ENCODE measurements around the gene TMEM43.
"Not testable (repeated sequence)": the region's sequence is repeated elsewhere in the genome, so short reads cannot be mapped to it uniquely, and the experiment has no call there.

The TMEM43 gene
- 60.5 to 88.1 (median 75.2) reads per million in 4 donors for total RNA-seq

DNA sequence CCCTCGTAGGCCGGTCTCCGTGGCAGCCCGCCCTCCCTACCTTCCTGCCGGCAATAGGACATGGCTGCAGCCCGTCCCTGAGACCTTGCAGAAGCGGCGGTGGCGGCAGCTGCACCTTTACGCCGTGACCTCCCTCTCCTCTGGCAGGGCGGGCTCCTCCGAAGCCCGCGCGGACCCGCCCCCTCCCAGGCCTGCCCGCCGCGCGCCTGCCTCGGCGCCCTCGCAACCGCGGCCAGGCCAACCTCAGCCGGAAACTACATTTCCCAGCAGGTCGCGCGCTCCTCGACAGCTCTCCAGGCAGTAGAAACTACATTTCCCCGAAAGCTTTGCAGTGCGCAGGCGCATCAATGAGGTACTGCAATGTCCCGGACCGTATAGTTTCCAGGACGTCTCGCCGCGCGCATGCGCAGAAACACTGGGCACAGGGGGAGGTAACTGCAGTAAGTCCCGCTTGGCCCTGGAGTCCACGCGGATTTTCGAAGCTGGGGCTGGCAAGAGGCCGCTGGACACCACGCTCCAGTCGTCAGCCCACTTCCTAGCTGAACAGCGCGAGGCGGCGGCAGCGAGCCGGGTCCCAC is at the start of gene TMEM43, which contains the start of gene CHCHD4:
Gene TMEM43, plus strand, starts transcription at position 438 of the 578 bp plus-strand sequence. CDS start 142 bp downstream, outside the sequence.
Gene CHCHD4, minus strand, starts transcription at position 256 of the 578 bp plus-strand sequence. Its CDS starts 194 bp downstream, at position 62.
- peak; percentile 98 to 99 (median 98) for DNase-seq

GRCh38 chr3:14075233-14075632 is 49.6 kb upstream of the TMEM43 start:
- DNase-seq: not testable (repeated sequence)

DNA sequence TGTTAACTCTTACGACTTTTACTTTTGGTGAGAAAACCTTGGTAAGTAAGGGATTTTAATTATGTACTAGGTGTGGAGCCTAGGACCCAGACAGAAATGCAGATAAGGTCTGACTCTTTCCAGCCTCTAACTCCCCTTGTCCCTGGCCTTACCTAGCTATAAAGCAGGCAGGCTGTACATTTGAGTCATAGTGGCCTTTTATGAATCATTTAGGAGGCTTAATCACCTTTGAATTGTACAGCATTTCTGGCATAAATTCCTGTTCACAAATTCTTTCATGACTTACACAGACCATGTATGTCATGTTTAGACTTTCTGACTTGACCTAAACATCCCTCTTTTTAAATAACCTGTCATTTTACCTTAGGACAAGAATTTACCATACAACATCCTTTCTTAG is 47.5 kb upstream of the TMEM43 start:
- no peak for DNase-seq

DNA sequence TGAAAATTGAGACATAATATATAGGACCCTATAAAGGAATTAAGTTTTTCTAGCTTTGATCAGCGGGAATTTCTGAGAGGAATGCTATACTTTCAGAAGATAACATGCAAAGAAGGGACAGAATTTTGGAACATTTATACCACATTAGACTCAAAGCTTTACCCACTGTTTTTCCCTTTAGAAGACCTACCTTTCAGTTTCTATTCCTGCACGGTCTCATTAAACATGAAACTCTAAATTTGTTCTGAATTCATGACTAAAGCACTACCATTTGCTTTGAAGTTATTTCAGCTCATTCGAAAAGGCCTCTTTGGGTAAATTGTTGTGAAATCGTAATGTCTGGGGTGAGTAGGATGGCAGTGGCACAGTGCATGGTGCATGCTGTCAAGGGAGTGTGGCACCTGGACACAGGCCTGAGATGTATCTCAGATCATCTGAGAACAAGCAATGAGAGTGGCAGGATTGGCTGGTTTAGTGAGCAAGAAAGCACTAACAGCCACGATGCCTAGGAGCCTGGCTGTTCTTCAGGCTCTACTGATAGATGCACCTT is 42.7 kb upstream of the TMEM43 start:
- DNase-seq: peak in 1 of 5 donors; percentile 16

GRCh38 chr3:14087461-14087860 is 37.4 kb upstream of the TMEM43 start:
- not testable (repeated sequence) for DNase-seq

DNA sequence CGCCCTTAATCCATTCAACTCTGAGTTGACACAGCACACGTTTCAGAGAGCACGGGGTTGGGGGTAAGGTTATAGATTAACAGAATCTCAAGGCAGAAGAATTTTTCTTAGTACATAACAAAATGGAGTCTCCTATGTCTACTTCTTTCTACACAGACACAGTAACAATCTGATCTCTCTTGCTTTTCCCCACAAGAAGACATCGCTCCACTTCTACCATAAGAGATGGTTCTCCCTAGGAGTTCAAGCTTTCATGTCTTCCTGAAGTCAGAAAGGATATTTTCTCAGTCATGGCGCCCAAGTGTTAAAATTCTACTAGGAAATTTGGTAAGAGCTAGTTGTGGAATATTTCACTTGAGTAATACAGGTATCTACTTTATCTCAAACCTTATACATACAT is 32.9 kb upstream of the TMEM43 start:
- not testable (repeated sequence) for DNase-seq

DNA sequence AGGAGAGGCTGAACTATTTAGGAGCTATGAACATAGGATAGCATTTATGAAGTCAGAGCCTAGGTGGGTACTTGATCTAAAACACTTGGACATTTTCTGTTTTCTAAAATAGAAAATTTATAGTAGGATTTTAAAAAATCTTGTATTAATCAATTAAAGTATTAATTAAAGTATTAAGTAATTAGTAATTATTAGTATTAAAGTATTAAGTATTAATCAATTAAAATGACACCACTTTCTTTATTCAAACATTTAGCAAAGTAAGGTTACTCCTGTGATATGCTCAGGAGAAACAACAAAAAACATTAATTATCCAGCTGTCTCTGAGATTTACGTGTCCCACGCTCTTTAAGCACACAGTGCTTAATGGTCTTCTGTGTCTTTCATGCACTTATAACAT is 32.4 kb upstream of the TMEM43 start:
- no peak for DNase-seq

DNA sequence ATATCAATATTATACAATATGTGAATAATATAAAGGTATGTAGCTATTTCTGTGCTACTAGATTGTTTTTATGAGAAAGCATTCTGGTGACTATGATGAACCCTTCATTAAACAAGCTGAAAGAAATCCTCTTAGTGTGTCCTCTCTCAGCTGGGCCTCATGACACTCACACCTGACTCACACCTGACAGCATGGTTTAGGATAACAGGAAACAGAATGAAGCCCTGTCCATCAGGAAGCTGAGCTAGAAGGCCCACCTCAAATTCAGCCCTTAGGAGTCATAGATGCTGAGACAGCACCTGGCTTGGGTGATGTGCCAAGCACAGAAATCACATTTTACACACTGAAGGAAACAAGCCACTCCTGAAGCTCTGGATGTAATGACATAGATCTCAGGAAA is 31.0 kb upstream of the TMEM43 start:
- no peak for DNase-seq

GRCh38 chr3:14096742-14097141 is 28.1 kb upstream of the TMEM43 start:
- no peak for DNase-seq

- DNase-seq: no peak
Measured at GRCh38 chr3:14097616-14098391, 27.0 kb upstream of the TMEM43 start.

DNA sequence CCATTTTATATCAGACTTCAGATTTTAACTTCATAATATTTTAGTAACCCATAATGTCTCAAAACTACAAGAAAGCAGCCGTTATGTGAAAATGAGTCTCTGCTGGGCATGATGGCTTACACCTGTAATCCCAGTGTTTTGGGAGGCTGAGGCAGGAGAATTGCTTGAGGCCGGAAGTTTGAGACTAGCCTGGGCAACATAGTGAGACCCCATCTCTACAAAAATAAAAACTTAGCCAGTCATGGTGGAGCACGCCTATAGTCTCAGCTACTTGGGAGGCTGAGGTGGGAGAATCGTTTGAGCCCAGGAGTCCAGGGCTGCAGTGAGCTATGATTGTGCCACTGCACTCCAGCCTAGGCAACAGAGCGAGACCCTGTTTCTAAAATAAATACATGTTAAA is 15.0 kb upstream of the TMEM43 start:
- not testable (repeated sequence) for DNase-seq

- DNase-seq: no peak
Measured at GRCh38 chr3:14110699-14111098, 14.2 kb upstream of the TMEM43 start.

DNA sequence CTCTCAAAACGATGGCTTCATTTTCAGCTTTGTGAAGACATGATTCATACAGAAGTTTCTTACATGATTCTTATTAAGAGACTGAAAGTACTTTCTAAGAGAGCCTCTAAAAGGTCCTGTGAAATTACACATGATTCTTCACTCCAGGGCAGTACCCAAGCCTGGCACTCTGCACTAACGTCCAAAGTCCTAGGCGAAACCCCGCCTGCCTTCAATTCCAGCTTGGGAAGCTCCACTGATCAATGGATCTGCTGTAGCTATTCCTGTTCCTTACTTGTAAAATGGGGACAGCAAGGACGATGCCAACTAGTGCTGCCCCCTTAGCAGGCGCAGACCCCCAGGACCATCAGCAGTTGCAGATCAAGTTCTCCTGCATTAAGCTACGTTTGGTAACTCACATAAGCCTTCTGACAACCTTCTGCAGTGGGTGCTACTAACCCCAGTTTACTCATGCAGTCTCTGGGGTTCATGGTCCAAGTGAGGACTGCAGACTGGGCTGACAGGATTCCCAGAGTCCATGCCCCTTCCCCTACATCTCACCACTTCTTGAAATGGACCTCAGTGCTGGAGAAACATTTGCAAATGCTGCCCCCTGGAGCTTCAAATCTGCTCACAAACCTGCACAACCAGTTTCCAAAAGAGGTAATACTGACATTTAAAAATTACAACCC is 10.8 kb upstream of the TMEM43 start:
- no peak for DNase-seq

- DNase-seq: no peak
Measured at GRCh38 chr3:14117468-14118399, 7.1 kb upstream of the TMEM43 start.

DNA sequence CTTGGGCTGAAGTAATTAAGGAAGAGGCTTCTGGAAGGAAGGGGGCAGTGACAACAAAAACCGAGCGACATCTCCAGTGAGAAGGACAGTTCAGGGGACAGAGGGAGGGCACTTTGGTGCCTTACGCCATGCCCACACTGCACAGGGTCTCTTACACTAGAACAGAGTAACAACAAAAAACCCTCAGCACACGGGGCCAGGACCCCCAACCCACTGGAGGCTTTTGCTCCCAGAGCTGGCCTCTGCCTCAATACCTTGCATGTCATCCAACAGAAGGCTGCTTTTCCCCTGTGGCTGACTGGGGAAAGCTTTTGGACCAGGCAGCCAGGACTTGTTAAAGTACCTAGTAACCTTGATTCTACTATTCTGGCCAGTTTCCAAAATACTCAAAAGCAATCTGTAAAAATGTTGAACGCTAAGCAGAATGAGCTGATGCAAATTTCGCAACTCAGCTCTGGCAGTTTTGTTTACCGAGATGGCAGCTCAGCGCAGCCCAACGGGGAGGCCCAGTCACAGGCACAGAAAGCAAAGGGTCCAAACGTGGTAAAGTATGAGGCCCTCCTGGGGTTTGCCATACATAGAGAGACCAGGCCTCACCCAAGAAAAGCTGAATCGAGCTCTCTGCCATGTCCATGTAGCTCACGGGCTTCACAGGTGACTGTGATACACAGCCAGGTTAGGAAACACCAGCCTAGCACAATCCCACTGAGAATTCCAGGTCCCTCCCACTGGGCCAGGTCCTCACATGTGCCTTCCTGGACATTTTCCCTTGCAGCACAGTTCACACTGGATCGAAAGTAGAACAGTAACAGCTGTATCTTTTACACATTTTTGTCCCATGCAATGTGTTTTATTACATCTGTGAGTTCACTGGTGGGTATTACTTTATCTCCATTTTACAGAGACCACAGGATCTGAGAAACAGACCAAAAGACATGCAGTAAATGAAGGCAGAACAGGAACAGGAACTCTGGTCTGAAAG is 6.2 kb upstream of the TMEM43 start:
- DNase-seq: no peak

DNA sequence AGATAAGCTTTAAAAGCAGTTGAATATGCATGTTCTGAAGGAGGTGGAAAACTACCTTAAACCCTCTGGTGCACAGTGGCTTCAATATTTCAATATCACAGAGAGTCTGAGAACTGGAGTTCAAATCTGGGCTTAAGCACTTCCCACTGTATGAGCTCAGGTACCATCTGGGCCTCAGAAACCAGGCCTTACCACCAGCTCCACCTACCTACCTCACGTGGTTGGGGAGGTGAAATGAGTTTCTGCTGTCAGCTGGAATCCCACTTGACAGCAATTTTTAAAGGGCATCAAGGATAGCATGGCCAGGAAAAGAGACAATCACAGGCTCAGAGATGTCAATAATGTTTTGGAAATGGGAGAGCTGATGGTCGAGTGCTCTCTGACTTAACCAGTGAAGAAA is 5.2 kb upstream of the TMEM43 start:
- no peak for DNase-seq

GRCh38 chr3:14120111-14120920 is 4.5 kb upstream of the TMEM43 start:
- DNase-seq: no peak

DNA sequence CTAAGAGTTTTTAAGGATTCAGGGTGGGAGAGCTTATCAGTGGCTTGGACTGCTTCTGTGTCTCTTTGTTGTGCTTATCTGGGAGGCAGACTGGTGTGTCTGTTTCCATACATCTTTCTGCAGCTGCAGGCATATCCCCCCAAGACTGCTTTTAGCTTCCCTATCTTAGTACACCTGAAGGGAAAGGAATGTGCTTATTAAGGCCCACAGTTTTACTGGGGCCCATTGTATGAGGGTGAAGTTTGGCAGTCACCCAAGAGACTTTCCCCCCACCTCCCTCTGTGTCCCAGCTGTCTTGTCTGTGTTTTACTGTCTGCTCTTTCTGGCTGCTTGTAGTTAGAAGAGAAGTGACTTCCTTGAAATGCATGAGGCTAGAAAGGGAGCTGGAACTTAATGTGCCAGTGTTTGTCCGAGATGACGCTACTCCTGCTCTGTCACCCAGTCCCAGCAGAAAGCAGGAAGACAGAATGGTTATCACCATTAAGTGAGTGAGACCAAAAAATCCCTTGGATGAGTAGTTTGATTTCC is 3.9 kb upstream of the TMEM43 start:
- DNase-seq: not testable (repeated sequence)

DNA sequence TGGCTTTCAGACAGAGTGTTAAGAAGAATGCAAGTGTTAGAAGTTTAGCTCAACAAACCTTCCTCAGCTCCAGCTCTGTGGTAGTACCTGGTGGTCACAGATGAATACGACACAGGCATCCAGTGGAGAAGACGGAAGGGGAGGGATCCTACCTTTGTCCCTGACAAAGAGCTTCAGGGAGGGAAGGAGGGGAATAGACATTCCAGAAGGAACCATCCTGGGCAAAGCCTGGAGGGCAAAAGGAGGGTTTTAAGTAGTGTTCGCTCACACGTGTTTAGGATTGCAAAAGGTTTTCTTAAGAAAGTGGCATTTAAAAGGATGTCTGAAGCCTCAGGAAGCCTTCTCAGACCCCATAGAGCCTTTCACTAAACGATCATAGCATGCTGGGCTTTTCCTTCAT is 3.0 kb upstream of the TMEM43 start:
- DNase-seq: no peak

DNA sequence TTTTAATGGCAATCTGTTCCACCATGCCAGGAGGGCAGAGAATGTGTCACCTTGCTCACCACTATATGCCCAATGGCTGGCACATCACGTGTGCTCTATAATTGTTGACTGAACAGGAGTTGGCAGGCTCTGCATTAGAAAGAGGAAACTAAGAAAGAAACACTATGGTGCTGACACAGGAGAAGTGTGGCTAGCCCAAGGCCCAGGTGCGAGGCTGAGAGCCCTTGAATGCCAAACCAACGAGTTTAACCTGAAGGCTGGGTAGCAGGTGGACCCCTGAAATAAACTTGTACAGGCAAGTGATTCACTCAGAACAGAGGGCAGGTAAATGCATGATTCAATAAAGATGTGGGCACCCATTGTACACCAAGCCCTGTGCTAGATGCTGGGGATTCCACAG is 2.6 kb upstream of the TMEM43 start:
- DNase-seq: no peak
